ENCODE results near the gene NCAM2.

DNA sequence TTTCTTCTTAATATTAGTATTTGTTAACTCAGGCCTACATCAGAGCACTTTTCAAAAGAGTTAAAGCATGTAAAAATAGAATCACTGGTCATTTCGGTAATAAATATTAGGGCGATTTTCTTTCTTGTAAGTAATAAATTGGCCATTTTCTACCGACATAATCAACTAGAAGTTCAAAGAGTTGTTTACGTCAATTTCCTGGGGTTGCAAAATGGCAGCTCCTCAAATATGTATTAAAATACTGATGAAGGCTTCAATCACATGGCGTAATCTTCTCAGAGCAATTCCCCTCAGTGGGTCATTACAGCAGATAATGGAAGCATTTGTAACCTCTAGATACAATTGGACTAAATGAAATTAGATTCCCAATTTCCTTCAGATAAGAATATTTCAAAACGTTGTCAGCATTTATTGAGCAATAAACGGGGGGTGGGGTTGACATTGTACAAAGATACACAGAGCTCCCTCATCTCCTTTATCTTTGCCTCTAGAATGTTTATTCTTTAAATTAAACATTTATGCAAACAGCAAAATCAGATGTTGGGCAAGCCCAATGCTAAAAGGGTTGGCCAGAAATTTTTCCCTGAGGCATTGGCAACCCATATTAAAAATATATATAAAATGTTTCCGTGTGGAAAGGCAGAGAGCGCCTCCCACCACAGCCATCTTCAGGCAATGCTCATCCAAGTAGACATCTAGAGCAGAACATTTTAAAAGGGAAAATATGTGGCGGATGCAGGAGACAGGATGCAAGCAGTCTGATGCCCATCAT, 240.6 kb downstream of the NCAM2 start:
- TF ChIP-seq CTCF (IDR thresholded peaks at IDR 0.05) (no peak), EZH2phosphoT487 (IDR thresholded peaks at IDR 0.05) (no peak), EZH2 (IDR thresholded peaks at IDR 0.05) (no peak)

All from neural progenitor cell (in vitro differentiated cells).